ENCODE data around the gene MAFB.

The MAFB gene

DNA sequence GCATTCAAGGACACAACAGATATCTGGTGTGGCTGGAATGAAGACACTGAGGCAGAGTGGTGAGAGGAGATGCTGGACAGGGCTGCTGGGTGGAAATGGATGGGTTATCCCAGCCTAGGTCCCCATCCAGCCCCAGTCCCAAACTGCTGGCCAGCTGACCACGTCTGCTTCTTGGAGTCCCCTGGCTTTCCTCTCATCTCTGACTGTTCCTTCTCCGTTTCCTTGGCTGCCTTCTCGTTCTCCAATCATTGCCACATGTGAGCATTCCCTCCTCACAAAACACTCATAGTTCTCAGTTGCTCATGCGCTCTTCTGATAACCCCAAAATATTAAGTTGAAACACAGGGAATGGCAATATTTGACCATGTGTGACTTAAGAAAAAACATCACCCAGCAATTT, 31.5 kb downstream of the MAFB start:
- DNase-seq (ENCODE audit: low read depth in 2 of 2), result no peak

- DNase-seq (ENCODE audit: low read depth in 2 of 2), result no peak
Observed at GRCh38 chr20:40655451-40655850, 33.6 kb downstream of the MAFB start.

GRCh38 chr20:40654876-40655275, 34.2 kb downstream of the MAFB start:
- DNase-seq (ENCODE audit: low read depth in 2 of 2), result no peak

DNA sequence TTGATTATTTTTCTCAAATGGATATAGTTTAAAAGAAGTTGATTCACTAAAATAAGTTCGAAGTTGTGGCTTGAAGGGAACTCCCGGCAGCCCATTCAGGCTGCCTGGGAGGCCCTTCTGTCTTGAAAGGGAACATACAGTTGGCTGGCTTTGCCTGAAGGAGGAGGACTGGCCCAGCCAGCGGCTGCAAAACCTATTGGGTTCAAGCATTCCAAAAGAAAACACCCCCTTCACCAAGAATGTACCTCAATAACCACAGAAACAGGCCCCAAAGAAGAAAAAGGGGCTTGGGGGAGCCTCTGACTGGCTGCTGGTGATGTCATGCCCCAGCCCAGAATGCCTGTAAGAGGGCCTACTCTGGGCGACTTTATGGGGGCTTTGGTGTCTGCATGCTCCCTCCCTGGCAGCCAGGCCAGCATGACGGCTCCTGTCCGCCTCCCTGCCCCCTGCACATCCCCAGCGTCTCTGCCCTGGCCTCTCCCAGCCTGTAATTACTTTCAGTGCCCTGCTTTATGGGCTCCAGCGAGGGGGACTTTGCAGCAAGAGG, 36.5 kb downstream of the MAFB start:
- peak; percentile 15 to 27 for DNase-seq (ENCODE audit: low read depth in 2 of 2)

GRCh38 chr20:40651151-40651550, 37.9 kb downstream of the MAFB start:
- peak; percentile 45 to 49 for DNase-seq (ENCODE audit: low read depth in 2 of 2)

DNA sequence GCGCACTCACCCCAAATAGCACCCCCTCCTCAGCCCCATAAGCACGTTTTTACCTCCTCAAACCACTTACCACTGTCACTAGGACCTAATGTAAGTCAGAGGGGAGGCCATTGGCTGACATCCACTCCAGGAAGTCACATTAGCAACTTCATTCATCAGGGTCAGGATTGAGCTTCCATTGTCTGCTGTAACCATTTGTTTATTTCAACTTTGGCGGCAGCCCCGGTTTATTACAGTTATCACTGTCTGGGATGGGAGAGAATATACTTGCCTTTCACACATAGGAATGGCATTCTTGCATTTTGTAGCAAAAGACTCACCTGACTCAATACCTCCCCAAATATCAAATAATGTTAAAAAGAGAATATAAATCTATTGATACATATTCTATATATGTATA, 38.3 kb downstream of the MAFB start:
- DNase-seq (ENCODE audit: low read depth in 2 of 2), result no peak

DNA sequence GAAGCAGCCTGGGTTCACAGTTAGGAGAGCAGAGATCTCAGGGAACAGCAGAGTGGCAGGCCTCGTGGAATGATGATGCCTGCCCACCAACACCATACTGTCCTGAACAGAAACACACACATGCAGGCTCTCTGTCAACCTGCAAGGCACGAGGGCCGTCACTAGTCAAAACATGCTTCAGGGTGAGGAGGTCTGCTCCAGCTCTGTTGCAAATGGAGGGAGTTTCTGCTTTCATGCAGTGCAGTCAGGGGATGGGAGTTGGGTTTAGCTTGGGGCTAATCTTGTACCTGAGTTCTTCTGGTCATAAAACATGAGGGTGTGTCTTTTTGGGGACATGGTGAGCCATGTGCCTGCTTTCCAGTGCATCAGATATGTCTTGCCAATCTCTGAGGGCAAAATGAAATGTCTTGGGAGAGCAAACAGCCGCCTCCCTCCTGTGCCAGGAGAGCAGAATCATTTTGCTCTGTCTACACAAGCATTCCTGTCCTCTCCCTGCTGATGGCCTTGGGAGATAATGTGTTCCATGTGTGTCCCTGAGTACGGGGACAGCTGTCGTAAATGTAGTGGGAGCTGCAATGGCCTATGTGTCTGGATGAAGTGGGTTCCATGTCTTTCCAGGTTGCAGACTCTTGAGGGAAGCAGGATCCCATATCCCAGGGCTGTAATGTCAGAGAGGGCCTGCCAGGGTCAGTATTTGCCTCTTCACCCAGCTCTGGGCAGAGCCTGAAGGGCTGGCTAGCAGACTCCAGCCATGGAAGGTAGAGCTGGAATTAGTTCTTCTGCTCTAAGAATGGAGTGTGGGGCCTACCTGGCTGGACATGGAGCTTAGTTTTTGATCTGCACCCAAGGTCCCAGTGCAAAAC, 40.6 kb downstream of the MAFB start:
- DNase-seq (ENCODE audit: low read depth in 2 of 2), result no peak

DNA sequence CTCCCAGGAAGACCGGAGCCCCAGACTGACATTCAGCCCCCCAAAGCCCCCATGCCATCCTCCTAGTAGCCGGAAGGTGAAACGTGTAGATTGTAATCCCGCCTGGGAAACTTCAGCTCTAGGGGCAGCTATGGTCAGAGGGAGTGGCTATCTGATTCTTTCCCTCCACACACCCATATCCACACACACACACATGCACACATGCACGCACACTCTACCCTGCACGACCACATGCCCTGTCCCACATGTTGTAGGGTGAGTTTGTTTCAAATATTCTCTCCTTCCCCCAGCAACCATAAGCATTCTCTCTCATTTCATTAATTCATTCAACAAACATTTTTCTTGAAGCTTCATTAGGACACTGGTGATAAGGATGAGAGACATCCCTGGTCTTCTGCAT, 42.2 kb downstream of the MAFB start:
- no peak for DNase-seq (ENCODE audit: low read depth in 2 of 2)

DNA sequence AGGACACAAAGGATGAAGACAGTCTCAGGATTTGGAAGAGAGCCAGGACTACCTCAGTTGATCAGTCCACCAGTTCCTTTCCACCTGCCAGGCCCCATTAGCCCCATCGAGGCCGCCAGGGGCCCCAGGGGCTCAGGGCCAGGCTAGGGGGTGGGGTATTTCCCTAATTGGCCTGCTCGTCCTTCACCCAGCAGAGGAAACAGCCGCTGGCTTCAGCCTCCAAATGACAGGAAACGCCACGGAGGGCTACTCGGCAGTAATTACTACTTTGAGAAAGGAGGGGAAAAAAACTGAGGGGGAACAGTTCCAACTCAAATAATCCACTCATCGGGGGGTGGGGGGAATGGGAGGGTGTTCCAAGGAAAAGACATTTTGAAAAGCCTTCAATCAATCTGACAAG, 42.7 kb downstream of the MAFB start:
- no peak for DNase-seq (ENCODE audit: low read depth in 2 of 2)

GRCh38 chr20:40644863-40645262, 44.2 kb downstream of the MAFB start:
- DNase-seq (ENCODE audit: low read depth in 2 of 2), result no peak

GRCh38 chr20:40643891-40644290, 45.1 kb downstream of the MAFB start:
- DNase-seq (ENCODE audit: low read depth in 2 of 2), result no peak

DNA sequence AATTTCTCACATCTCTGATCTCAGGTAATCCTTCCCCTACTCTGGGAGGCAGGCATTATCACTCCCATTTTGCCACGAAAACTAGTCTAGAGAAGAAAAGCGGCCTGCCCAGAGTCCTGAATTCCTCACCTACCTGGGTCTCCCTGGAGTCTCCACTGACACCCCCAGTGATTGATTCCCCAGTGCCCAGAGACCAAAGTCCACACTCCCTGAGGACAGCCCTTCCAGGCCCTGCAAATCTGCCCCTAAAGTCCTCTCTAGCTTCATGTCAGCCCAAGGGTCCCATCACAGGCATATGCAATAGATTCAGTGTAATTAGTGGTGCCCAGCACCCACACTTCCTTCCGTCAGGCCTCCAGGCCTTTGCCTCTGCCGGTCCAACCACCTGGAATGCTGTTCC, 47.2 kb downstream of the MAFB start:
- no peak for DNase-seq (ENCODE audit: low read depth in 2 of 2)

DNA sequence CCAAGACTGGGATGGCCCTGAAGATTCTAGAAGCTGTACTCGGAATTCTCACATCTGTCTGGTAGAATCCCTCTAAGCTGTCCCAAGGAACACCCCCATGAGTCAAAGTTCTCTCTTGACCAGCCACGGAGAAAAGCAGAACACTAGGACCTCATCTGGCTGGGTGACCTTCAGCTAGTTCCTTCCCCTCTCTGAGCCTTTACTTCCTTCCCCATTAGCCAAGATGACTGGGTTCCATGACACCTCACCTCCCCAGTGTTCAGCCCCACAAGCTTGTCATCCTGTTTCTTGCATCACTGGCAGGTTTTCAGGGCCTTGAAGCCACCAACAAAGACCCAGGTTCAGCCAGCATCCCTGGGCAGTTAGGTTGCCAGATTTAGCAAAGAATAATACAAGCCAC, 47.8 kb downstream of the MAFB start:
- DNase-seq (ENCODE audit: low read depth in 2 of 2), result no peak

DNA sequence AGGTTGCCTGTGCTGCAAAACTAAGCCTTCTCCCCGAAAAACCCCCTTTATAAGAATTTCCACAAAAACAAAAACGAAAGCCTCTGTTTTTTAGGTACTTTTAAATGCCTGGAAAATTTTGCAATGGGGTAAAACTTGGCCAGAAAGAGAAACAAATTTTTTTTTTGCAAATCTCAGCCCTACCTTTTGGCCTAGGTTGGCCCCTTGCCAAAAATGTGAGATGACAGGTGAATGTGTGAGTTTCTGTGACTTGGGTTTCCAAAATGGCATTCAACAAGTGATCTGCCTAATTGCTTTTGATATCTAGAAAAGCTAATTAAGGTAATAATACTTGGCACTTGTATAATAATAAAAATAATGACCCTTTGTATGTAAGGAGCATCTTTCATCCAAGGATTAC, 48.4 kb downstream of the MAFB start:
- DNase-seq (ENCODE audit: low read depth in 2 of 2), result no peak

- DNase-seq (ENCODE audit: low read depth in 2 of 2), result no peak
Observed at GRCh38 chr20:40639676-40640355, 49.2 kb downstream of the MAFB start.

DNA sequence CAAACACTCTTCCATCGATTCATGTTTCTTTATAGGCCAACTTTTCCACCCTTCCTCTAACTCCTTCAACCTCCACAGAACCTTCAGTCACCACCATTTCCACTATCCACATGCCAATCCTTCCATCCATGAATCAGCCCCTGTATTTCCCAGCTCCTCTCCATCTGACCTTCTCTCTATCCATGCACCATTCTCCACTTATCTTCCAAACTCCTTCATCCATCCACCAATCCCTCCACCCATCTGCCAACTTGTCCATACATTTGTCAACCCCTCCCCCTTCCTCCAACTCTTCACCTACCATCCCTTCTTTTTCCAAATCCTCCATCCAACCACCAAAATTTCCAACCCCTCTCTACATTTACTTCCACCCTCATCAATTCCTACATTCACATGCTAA, 49.9 kb downstream of the MAFB start:
- DNase-seq (ENCODE audit: low read depth in 2 of 2), result no peak

- no peak for DNase-seq (ENCODE audit: low read depth in 2 of 2)
Observed at GRCh38 chr20:40638414-40638813, 50.6 kb downstream of the MAFB start.

DNA sequence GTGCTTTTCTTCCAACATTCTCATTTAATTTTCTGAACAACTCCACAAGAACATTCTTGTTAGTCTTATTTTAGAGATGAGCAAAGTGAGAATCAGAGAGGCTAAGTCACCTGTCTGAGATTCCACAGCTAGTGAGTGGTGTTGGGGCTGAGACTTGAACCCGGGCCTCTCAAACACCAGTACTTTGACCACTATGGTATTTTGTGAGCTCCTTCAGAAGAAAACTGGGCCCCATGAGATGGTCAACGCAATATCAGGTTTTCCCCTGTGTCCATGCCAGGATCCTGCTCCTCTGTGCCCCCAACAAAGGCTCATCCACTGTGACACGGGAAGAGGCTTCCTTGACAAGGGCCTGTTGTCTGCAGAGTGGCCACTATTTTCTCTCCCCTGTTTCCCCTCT, 51.9 kb downstream of the MAFB start:
- DNase-seq (ENCODE audit: low read depth in 2 of 2), result no peak

DNA sequence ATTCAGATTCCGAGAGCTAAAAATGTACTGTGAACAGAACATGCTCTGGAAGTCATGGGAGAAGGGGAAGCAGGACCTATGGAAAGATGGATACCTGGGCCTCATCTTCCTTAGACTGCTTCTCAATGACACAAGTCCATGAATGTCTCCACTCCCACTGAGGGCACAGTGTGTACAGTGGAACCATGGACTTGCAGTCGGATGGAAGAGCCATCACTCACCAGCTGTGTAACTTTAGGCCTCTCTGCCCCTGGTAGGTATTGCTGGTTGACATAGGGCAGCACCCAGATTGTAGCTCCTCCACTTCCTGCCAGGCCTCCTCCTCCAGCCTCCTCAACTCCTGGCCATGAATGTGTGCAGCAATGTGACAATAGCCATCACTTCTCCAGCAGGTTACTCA, 52.5 kb downstream of the MAFB start:
- no peak for DNase-seq (ENCODE audit: low read depth in 2 of 2)

- no peak for DNase-seq (ENCODE audit: low read depth in 2 of 2)
Observed at GRCh38 chr20:40635971-40636370, 53.1 kb downstream of the MAFB start.

All from fibroblast of skin of left quadriceps (primary cell).